B cell (primary cell): ENCODE results near the gene MT1X. TPM values are rescaled to one million over a fixed set of nuclear protein-coding genes. Genes with fewer than 3 reads are reported as not detected.

Source experiments
- ATAC-seq: fragments of 200-7000 bp; cut with Tn5 transposase; one replicate; pipeline ENCODE4 v1.10.0; 2021; ENCODE audit warnings: low read depth, mild to moderate bottlenecking, moderate number of reproducible peaks, moderate library complexity
- CTCF ChIA-PET: fragments of 350-600 bp; sonication (Branson Sonifier 250); formaldehyde crosslinking; loops from one replicate; lab custom pipeline; 2021; ENCODE audit warnings: antibody characterized with exemption, inconsistent platforms; lab: Charles Lee
- POLR2A ChIA-PET: fragments of 350-600 bp; sonication (Branson Sonifier 250); formaldehyde crosslinking; loops from one replicate; lab custom pipeline; 2021; ENCODE audit warnings: antibody characterized with exemption; lab: Charles Lee
- DNase-seq: peaks from one replicate; pipeline ENCODE4 v3.0.0; 2013
- H2AFZ ChIP-seq: 2 replicates; pipeline ENCODE4 v1.6.1; 2012; ENCODE audit warnings: mild to moderate bottlenecking, low read depth, low read length; ENCODE audit not compliant: insufficient read depth, poor library complexity, severe bottlenecking
- H3K27ac ChIP-seq, 2 donors: 1 replicate in 1 of 2; 2 replicates in 1 of 2; pipeline ENCODE4 v1.5.1; 2012 to 2013; ENCODE audit warnings: low read length in 2 of 2, mild to moderate bottlenecking in 2 of 2, moderate library complexity in 1 of 2
- H3K27me3 ChIP-seq, 4 experiments: fragments of 200-600 bp in 1 of 4; sonication (generic) in 1 of 4; replicated peaks in 1 of 4; 1 replicate in 2 of 4; 2 replicates in 2 of 4; pipeline versions ENCODE4 v1.6.1 to v1.7.0; 2013 to 2016; ENCODE audit warnings: low read length in 3 of 4, mild to moderate bottlenecking in 2 of 4, mixed read lengths in 1 of 4, moderate library complexity in 1 of 4; ENCODE audit not compliant: insufficient read depth in 4 of 4, control insufficient read depth in 3 of 4; ENCODE audit errors: control extremely low read depth in 1 of 4
- H3K36me3 ChIP-seq, 2 experiments: replicated peaks in 1 of 2; 1 replicate in 1 of 2; 2 replicates in 1 of 2; pipeline versions ENCODE4 v1.6.1 to v1.7.1; 2013; ENCODE audit warnings: low read length in 1 of 2; ENCODE audit not compliant: insufficient read depth in 2 of 2, control insufficient read depth in 1 of 2; ENCODE audit errors: control extremely low read depth in 1 of 2, extremely low read depth in 1 of 2
- H3K4me1 ChIP-seq, 2 donors: fragments of 200-600 bp in 1 of 2; sonication (generic) in 1 of 2; 1 replicate in 1 of 2; 2 replicates in 1 of 2; pipeline versions ENCODE4 v1.5.1 to v1.6.1; 2013 to 2017; ENCODE audit warnings: low read length in 2 of 2; ENCODE audit not compliant: control insufficient read depth in 2 of 2, insufficient read depth in 2 of 2
- H3K4me2 ChIP-seq: replicated peaks from 2 replicates; pipeline ENCODE3; 2012; ENCODE audit warnings: mild to moderate bottlenecking, low read depth, low read length; ENCODE audit not compliant: poor library complexity, severe bottlenecking
- H3K4me3 ChIP-seq, 5 experiments: fragments of 200-600 bp in 1 of 5; sonication (generic) in 1 of 5; 1 replicate in 3 of 5; 2 replicates in 2 of 5; pipeline versions ENCODE4 v1.5.1 to v1.7.0; 2011 to 2016; ENCODE audit warnings: low read length in 4 of 5, mild to moderate bottlenecking in 4 of 5, low read depth in 2 of 5, control low read depth in 1 of 5, moderate library complexity in 1 of 5; ENCODE audit not compliant: insufficient read depth in 1 of 5; ENCODE audit errors: control extremely low read depth in 1 of 5, extremely low read depth in 1 of 5
- H3K79me2 ChIP-seq: fragments of 200-600 bp; sonication (generic); one replicate; pipeline ENCODE4 v1.6.0; 2016; ENCODE audit warnings: low read length; ENCODE audit not compliant: control insufficient read depth, insufficient read depth
- H3K9ac ChIP-seq: fragments of 200-600 bp; sonication (generic); 2 replicates; pipeline ENCODE4 v1.6.1; 2017; ENCODE audit warnings: mild to moderate bottlenecking, low read length, moderate library complexity
- H3K9me3 ChIP-seq, 3 donors: one replicate each; pipeline versions ENCODE4 v1.6.1 to v1.7.1; 2013; ENCODE audit warnings: low read length in 2 of 3; ENCODE audit not compliant: control insufficient read depth in 2 of 3, insufficient read depth in 1 of 3; ENCODE audit errors: control extremely low read depth in 1 of 3
- H4K20me1 ChIP-seq: 2 replicates; pipeline ENCODE4 v1.6.0; 2012; ENCODE audit warnings: mild to moderate bottlenecking, low read length; ENCODE audit not compliant: insufficient read depth, control insufficient read depth, poor library complexity, severe bottlenecking
- H3K27ac Mint-ChIP-seq: one replicate; pipeline ENCODE4 v1.8.0; 2021; ENCODE audit warnings: mixed read lengths
- H3K27me3 Mint-ChIP-seq: one replicate; pipeline ENCODE4 v1.8.0; 2021; ENCODE audit warnings: mixed read lengths
- H3K4me1 Mint-ChIP-seq: one replicate; pipeline ENCODE4 v1.8.0; 2021; ENCODE audit warnings: mixed read lengths
- H3K4me3 Mint-ChIP-seq: one replicate; pipeline ENCODE4 v1.8.0; 2021; ENCODE audit warnings: mixed read lengths
- H3K9me3 Mint-ChIP-seq: one replicate; pipeline ENCODE4 v1.8.0; 2022; ENCODE audit warnings: mixed read lengths; ENCODE audit not compliant: insufficient read depth
- CTCF ChIP-seq: fragments of 200-600 bp; IDR thresholded peaks from one replicate; pipeline ENCODE4 v1.8.0; 2022; ENCODE audit warnings: antibody characterized with exemption, mild to moderate bottlenecking
- EZH2 ChIP-seq: IDR thresholded peaks from 2 replicates; pipeline ENCODE4 v1.6.1; 2012; ENCODE audit warnings: borderline replicate concordance, low read depth, mild to moderate bottlenecking, moderate library complexity, low read length; ENCODE audit not compliant: insufficient read depth, poor library complexity, severe bottlenecking
- WGBS: methylation state at CpG from one replicate; pipeline ENCODE4 v1.1.5; 2013; ENCODE audit warnings: missing lambda C conversion rate; ENCODE audit not compliant: insufficient coverage; 5-methylcytosine and 5-hydroxymethylcytosine counted together
- intact Hi-C: fragments of 100-400 bp; cut with micrococcal nuclease; formaldehyde crosslinking; loops from one replicate; pipeline ENCODE4 v1.10.0; 2022
- polyA plus RNA-seq: library from polyadenylated mRNA; depleted of rRNA; stranded (reverse); fragments of >200 nt; gene quantifications from 2 replicates; pipeline ENCODE4 v1.2.3, GENCODE V29; 2012
- total RNA-seq, 2 donors: library from RNA; stranded (reverse); fragments of 120-200 nt in 1 of 2; gene quantifications; 1 replicate in 1 of 2; 2 replicates in 1 of 2; pipeline versions ENCODE4 v1.2.3 to v1.2.4, GENCODE V29; 2013 to 2022

The MT1X gene
- total and polyA plus RNA-seq, 2 donors (not counting 1 experiment from before 2014, with no cell fraction given): 9.1 to 17.2 TPM

- no peaks in the 10 kb centered on the region for H3K4me1 ChIP-seq
- WGBS: 100% methylated on average over 1 of the region's 1 CpG
- no peak overlapping the region for H3K27ac ChIP-seq
- peaks cover 7% of the 10 kb centered on the region for H3K9me3 Mint-ChIP-seq
- DNase-seq: no peak
- H4K20me1 ChIP-seq: no peaks in the 10 kb centered on the region
- no peaks in the 10 kb centered on the region for H3K79me2 ChIP-seq
- CTCF ChIA-PET: interaction anchor here (1.5 kb wide), 1 partner anchor 119 kb away, joined by 4 read pairs; no protein-coding TSS in a partner anchor
- H3K9ac ChIP-seq: no peak overlapping the region
- peaks cover 0 to 2% (median 0%) of the 10 kb centered on the region in 4 experiments for H3K27me3 ChIP-seq
- peaks cover 11% of the 10 kb centered on the region for H3K27me3 Mint-ChIP-seq
- H3K9me3 ChIP-seq: peaks cover 0 to 23% (median 3%) of the 10 kb centered on the region in 3 donors
- no peak for ATAC-seq
- no peaks in the 10 kb centered on the region for H3K36me3 ChIP-seq
- no peak overlapping the region for H2AFZ ChIP-seq
- intact Hi-C loops: no loop called here
- H3K27ac Mint-ChIP-seq: no peak overlapping the region
- no peak overlapping the region for H3K4me2 ChIP-seq
- no peak overlapping the region for H3K4me3 Mint-ChIP-seq
- POLR2A ChIA-PET: no interaction called here
- TF ChIP-seq EZH2 (no peak), CTCF (no peak)
- H3K4me3 ChIP-seq: no peak overlapping the region
- no peaks in the 10 kb centered on the region for H3K4me1 Mint-ChIP-seq
These were observed 13.0 kb downstream of the MT1X start for GRCh38 chr16:56695246-56695645.

- 91% methylated on average over 4 of the region's 5 CpGs for whole genome bisulfite sequencing
- POLR2A ChIA-PET: no interaction called here
- ATAC-seq: no peak
These were observed 15.3 kb downstream of the MT1X start for GRCh38 chr16:56697456-56698155.

More at GRCh38 chr16:56697456-56698155, 15.3 kb downstream of the MT1X start:
- H3K9me3 ChIP-seq: peaks cover 0 to 18% (median 3%) of the 10 kb centered on the region in 3 donors
- H2AFZ ChIP-seq: no peak overlapping the region
- H3K4me2 ChIP-seq: no peak overlapping the region
- intact Hi-C loops: no loop called here
- H3K4me3 Mint-ChIP-seq: no peak overlapping the region
- H3K79me2 ChIP-seq: no peaks in the 10 kb centered on the region
- no peak overlapping the region for H3K9ac ChIP-seq
- CTCF ChIA-PET: interaction anchor here (0.6 to 0.7 kb wide), 2 partner anchors 24 to 30 kb away, joined by 3 read pairs; no protein-coding TSS in a partner anchor
- no peak overlapping the region for H3K4me3 ChIP-seq
- H3K9me3 Mint-ChIP-seq: peaks cover 7% of the 10 kb centered on the region
- peaks cover 0 to 2% (median 0%) of the 10 kb centered on the region in 4 experiments for H3K27me3 ChIP-seq
- no peaks in the 10 kb centered on the region for H3K36me3 ChIP-seq
- H3K4me1 ChIP-seq: peaks cover 0 to 4% of the 10 kb centered on the region in 2 donors
- no peak overlapping the region for H3K27ac ChIP-seq
- no peak for DNase-seq
- TF ChIP-seq CTCF (no peak), EZH2 (no peak)
- H3K4me1 Mint-ChIP-seq: peaks cover 5% of the 10 kb centered on the region
- no peaks in the 10 kb centered on the region for H4K20me1 ChIP-seq
- H3K27ac Mint-ChIP-seq: no peak overlapping the region
- peaks cover 5% of the 10 kb centered on the region for H3K27me3 Mint-ChIP-seq
